T-helper 1 cell treated with Interleukin-12 subunit alpha and Interleukin-12 subunit beta and Interleukin-4 antibody, amounts not matched to agents 30 ng/mL and 1 ng/mL, for 36 hours (primary cell): ENCODE data around the gene HECW1. TPM values are rescaled to one million over a fixed set of nuclear protein-coding genes. Genes with fewer than 3 reads are reported as not detected.

Experiments
- intact Hi-C: fragments of 100-400 bp; cut with micrococcal nuclease; formaldehyde crosslinking; loops from one replicate; pipeline ENCODE4 v1.15.1; 2024
- total RNA-seq: library from RNA; stranded (reverse); gene quantifications from 2 replicates; pipeline ENCODE4 v1.2.3, GENCODE V29; 2022

The HECW1 gene
- total RNA-seq, 1 donor from 2014 or later = not detected

DNA sequence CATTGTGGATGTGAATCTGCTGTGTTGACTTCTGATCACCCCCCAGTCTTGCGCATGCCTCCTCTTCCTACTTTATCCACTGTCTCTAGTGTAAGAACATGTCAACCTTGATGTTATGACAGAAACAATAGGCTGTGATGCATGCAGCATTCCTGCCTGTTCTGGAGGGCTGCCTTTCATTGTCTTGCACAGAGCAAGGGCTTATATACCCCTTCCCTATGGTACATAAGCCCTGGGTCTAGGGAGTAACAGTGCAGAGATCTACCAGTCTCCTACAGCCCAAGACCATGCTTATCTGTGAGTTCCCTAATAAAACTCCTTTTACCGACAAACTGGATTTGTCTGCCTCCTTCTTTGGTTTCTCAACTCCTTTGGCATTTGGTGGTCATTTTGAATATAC, 293.5 kb downstream of the HECW1 start:
- intact Hi-C loops = no loop called here

DNA sequence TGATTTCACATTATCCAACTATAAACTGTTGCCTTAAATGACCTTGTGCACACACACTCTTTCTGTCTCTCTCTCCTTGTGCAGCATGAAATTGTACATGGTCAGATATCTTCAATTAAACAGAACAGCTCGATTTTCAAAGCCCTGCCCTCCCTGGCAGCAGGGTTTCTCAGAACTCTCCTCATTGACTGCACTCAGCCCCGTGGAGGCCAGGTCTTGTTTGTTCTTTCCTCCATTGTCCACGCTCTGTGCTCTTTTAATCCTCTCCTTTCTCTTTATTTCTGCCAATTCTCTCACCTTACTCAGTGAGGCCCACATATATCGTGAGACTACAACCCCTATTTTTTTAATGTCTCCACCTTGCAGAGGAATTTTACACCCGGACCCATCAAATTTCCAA, 294.5 kb downstream of the HECW1 start:
- intact Hi-C loops = no loop called here

DNA sequence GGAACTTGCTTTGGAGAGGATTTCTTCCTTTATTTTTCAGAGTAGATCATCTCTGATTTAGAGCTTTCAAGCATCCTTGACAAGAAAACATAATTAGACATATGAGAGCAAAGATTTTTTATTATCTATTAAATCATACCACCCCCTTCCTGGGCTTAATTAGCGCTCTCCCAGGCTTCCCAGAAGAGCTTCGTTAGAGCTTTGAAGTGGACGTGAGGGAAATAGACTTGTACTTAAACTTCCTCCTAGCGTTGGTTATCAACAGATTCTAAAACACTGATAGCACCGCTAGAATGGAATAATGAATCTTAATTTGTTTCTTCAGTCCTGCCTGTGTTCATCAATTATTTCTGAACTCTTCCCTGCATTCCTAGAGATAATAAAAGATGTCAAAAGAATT, 296.5 kb downstream of the HECW1 start:
- intact Hi-C loops = no loop called here

DNA sequence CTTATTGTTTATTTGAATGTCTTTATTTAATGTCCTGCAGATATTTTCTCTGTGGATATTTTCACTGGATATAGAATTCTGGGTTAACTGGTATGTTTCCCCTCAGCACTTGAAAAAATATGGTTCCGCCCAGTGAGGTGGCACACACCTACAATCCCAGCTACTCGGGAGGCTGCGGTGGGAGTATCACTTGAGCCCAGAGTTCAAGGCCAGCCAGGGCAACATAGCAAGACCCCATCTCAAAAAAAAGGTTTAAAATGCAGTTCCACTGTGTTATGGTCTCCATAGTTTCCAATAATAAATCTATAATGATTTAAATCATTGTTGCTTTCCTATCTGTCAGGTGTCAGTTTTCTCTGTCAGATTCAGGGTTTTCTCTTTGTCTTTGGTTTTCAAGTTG, 305.0 kb downstream of the HECW1 start:
- intact Hi-C loops = no loop called here

DNA sequence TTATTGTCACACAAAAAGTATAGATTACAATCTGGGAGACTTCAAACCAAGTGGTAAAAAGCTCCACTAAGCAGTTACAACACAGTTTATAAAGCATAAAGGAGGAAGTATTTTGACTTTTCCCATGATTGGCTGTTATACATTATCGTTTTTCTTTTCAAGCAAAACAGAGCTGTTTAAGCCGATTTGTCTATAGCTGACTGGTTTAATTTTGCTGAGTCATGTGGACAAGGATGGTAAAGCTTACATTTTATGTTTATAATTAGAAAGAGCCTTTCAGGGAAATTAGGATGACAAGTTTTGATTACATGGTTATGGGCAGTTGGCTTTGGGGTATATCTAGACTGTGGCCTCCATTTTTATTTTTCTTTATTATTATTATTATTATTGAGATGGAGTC, 318.0 kb downstream of the HECW1 start:
- intact Hi-C loops = no loop called here

DNA sequence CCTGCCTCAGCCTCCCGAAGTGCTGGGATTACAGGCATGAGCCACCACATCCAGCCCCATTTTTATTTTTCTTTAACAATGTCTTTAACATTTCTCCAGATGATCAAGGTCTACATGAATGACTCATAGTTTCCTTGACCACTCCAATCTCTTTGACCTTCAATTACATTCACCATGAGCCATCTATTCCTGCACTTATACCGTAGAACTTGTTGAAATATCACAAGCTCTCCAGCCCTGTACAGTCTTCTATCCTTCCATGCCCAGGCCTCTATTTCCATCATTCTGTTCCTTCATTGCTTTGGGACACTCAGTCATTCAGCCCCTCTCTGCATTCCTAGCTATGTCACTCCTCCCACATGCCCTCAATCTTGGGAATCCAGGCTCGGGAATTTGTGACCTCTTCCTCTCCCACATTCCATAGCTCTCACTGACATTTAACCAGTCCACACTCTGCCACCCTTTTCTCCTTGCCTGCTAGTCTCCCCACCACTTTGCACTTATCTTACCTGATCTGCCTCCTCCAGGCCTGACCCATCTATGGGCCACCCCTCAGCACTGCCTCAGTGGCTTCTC, 318.7 kb downstream of the HECW1 start:
- intact Hi-C loops = no loop called here

DNA sequence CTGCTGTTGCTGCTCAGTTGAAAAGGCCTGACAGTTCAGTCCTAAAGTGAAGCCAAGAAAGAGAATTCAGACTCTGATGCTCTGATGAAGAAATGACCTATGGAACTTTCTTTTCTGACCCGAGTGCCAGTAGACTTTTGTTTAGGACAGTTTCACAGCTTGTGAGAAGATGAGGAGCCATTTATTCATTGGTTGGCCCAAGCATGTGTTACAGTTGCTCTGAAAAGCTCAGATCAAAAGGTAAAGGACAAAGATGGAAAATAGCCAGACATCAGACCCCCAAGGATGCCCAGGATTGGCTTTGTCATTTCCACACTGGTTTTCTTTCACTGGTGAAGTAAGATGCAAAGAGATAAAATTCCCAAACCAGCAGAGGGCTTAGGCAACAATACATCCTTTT, 321.2 kb downstream of the HECW1 start:
- intact Hi-C loops = no loop called here

DNA sequence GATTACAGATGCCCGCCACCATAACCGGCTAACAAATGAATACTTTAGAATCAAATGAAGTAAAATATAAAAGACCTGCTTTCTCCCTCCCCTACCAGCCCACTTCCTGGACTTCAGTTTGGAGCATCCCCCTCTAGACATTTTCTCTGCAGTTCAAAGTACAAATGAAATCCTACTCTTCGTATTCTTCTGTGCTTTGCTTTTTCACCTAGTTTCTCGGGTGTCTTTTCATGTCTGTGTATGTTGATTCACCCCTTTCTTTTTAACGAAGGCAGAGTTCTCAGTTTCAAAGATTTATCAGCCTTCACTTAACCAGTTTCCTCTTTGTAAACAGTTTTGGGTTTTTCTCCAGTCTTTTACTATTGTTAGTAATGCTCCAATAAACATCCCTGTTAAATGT, 324.6 kb downstream of the HECW1 start:
- intact Hi-C loops = loop anchor here (5.0 kb wide), 1 partner anchor 1495 kb away; no protein-coding TSS in a partner anchor

DNA sequence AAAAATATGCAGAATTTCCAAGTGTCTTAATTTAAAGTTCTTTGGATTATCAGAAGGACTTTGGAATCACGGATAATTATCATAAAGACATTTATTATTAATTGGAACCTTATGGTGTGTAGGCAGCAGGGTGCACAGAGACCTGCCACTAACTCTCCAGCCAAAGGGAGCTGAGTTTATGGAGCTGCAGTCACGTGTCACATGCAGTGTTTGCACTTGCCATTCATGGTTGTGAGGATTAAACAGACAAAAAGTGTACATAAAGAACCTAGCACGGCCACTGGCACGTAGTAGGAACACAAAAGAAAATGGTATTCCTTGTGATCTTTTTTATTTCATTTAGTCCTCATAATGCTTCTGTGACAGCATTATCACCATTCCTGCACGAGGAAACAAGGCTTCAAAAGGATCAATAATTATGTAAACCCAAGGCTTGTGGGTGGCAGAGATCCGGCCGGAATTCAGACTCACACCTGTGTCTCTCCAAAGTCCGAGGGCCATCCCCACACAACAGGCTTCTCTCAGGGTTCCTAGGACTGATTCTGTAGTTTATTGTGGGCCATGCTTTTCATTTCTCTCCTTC, 326.5 kb downstream of the HECW1 start:
- intact Hi-C loops = loop anchor here (2.0 to 5.0 kb wide), 2 partner anchors 260 to 1497 kb away; no protein-coding TSS in a partner anchor

DNA sequence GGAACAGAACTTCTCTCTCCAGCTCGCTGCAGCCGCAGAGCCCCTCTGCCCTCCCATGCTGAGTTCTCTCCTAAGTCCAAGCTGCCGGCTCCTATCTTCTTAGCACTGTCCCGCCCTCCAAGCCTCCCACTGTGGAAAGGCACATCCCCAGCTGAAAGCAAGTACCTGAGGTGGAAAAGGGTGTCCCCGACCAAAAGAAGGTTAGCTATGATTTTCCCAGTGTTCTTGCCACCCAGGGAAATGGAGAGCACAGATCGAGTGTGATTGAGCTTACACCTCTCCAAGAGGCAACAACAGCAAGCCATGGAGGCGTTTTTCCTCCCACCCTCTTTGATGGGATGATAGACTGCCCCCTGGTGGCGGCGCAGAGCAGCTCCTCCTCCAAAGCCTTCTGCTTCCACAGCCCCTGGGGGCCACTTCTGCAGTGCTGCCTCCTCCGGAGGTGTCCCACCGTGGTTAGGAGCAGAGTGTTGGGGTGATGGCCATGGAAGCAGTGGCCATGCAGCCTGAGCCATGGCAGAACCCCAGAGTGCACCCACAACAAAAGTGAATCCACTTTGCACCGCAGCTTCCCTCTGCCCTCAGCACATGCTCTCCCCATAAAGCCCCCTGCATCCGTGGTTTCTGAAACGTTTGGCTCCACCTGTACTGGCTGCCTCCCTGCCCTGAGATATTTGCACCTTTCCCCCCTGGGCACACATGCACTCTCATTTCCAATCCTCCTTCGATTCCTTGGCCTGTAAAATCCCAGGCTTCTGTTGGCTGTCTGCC, 327.4 kb downstream of the HECW1 start:
- intact Hi-C loops = loop anchor here (1.0 to 5.0 kb wide), 3 partner anchors 259 to 1498 kb away; no protein-coding TSS in a partner anchor

DNA sequence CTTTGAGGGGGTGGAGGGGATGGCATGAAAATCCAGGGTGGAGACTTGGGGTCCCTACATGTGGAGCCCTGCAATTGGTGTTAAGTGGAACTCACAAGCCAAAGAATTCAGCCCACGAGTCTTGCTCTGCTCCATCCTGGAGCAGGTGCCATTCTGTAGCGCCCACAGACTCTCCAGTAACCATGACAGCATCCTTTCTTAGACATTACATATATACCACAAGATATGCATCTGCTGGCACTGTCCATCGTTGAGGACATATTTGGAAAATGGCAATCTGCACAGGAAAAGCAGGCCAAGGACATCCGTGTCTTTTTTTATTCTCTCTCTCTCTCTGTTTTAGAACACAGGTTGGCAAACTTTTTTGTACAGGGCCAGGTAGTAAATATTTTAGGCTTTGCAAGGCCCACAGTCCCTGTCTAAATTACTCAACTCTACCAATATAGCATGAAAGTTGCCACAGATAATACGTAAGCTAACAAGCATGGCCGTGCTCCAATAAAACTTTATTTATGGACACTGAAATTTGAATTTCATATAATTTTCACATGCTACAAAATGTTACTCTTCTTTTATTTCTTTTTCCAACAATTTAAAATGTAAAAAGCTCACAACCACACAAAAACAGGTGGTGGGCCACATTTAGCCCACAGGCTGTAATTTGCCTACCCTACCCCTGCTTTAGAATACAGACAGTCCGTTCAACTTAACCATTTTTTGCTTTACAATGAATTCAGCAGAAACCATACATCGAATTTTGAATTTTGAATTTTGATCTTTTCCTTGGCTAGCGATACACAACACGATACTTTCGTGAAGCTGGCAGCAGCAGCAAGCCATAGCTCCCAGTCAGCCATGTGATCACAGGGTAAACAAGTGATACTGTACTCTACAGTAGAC, 329.0 kb downstream of the HECW1 start:
- intact Hi-C loops = no loop called here

DNA sequence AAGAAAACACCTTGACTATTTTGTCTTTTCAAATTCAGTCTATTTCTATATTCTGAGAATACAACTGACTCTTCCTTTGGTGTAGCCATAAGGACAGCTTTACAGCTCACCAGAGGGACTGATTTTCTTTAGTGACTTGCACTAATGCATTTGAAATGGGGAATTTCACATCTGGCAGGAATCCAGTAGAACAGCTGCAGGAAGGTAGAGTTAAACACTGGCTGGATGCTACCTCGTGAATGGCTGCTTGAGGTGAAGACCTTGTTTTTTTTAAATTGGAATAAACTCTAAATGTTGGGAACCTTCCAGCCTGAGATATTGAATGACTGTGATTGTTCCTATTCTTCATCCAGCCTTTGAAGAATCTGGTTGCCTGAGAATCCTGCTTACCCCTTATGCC, 330.9 kb downstream of the HECW1 start:
- intact Hi-C loops = no loop called here

DNA sequence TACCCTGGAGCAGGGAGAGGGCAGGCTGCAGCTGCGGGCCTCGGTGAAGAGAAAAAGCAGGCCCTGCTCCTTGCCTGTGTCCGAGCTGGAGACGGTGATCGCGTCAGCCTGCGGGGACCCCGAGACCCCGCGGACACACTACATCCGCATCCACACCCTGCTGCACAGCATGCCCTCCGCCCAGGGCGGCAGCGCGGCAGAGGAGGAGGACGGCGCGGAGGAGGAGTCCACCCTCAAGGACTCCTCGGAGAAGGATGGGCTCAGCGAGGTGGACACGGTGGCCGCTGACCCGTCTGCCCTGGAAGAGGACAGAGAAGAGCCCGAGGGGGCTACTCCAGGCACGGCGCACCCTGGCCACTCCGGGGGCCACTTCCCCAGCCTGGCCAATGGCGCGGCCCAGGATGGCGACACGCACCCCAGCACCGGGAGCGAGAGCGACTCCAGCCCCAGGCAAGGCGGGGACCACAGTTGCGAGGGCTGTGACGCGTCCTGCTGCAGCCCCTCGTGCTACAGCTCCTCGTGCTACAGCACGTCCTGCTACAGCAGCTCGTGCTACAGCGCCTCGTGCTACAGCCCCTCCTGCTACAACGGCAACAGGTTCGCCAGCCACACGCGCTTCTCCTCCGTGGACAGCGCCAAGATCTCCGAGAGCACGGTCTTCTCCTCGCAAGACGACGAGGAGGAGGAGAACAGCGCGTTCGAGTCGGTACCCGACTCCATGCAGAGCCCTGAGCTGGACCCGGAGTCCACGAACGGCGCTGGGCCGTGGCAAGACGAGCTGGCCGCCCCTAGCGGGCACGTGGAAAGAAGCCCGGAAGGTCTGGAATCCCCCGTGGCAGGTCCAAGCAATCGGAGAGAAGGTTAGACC, 332.5 kb downstream of the HECW1 start:
- intact Hi-C loops = no loop called here

DNA sequence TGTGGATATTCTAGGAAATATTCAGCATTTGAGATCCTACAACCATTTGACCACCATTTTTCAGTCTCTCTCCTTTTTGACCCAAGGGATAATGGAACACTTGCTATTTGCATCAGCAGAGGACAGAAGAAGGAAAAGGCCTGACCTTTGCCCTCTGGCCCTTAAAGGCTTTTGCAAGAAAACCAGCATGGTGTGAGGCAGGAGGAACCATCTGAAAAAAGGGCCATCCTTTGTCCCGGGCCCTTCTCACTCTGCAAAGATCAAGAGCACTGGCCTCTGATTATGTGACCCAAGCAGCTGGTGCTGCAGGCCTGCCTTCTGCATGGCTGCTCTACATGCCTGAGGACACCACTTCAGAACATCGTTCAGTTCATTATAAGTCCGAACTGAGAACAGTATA, 337.1 kb downstream of the HECW1 start:
- intact Hi-C loops = no loop called here

DNA sequence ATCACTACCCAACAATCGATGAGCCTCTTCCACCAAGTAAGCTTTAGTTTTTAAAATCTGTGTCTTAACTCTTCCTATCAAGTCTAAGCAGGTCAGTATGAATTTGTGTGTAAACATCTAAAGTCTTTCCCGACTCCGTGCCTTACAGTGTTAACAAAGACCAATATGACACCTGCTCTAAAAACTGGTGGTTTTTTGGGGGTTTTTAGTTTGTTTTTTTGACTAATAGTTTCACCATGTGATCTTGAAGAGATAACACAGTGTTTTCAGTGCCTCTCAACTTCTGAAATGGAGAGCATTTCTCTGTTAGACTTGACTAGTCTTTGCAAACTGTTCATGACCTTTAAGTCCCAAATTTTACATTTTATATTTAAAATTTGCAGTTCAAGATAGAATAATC, 338.4 kb downstream of the HECW1 start:
- intact Hi-C loops = no loop called here

DNA sequence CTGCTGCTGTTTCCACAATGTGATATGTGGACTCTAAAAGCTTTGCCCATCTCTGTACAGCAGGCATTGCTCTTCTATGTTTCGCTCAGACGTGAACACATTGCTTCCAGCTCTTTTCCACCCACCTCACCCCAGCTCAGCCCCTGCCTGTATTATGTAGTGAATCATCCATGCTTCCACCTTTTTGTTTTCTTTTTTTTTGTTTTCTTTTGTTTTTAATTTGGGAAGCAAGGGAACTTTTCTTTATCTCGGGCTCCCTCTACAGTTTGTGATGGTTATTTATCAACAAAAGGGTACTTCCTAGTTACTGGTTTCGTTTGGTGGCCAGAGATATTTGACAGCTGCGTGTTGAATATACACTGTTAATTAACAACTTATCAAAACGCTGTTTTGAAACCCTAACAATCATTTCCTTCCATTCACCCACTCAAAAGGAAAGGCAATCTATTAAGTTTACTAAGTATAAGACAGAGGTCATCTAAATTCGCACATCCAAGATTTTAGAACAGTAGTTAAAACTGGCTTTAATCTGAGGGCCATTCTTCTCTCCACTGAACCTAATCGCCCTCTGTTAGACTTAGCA, 342.6 kb downstream of the HECW1 start:
- intact Hi-C loops = loop anchor here (5.0 kb wide), 2 partner anchors 247 to 382 kb away; no protein-coding TSS in a partner anchor

DNA sequence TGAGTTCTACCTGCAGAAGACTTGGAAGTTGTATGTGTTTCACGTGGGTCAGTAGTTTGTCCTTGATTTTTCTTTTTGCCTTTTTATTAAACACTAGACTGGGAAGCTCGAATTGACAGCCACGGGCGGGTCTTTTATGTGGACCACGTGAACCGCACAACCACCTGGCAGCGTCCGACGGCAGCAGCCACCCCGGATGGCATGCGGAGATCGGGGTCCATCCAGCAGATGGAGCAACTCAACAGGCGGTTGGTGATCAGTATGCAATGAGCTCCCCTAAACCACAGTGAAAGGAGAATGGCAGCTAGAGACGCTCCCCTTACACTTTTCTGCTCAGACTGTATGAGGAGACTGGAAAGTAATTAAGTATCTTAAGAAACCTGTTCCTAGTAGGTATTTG, 343.8 kb downstream of the HECW1 start:
- intact Hi-C loops = loop anchor here (5.0 kb wide), 2 partner anchors 246 to 381 kb away; no protein-coding TSS in a partner anchor

DNA sequence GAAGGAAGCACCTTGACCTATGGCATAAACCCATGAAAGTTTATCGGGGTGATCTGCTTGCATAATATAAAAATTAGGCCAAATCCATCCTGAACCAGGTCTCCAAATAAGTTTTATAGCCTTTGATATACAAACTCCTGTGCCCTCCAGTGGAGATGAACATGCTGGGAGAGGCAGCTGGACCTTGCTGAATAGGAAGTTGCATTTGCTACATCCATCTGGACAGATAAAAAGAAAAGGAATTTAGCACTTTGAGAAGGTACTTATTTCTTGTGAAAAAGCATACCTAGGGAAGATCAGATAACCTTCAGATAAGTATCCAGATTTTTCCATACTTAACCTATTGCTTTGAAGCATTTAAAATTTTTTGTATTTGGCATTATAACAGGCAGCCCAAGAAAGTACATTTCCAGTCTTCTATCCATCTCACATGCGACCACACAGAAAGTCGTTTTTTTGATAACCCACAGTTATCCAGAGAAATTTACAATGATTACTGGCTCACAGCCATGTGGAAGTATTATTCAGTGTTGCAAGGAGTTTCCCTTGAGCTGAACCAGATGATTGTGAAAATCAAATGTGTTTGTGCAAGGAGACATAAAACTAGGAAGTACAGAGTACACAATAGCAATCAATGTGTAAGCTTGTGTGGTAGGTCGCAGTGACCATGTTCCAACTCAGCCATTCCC, 346.0 kb downstream of the HECW1 start:
- intact Hi-C loops = loop anchor here (5.0 kb wide), 2 partner anchors 244 to 379 kb away; no protein-coding TSS in a partner anchor

DNA sequence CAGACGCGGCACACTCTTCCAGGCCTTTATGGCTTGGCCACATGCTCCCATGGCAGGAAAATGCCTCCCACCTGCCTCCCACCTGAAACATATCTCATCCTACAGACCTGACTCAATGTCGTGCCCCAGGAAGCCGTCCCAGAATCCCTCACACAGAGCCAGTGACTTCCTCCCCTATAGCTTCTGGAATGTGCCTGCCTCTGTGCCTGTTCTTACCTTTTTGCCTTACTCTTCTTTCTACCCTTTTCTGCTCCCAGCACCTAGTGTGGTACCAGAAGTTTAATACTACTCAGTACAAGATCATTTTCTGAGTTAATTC, 346.5 kb downstream of the HECW1 start:
- intact Hi-C loops = loop anchor here (5.0 kb wide), 2 partner anchors 243 to 378 kb away; no protein-coding TSS in a partner anchor
